ENCODE measurements around the gene LDLRAD3. TPM values are rescaled to one million over a fixed set of nuclear protein-coding genes. Genes with fewer than 3 reads are reported as not detected.

The LDLRAD3 gene
- total and polyA plus RNA-seq, 10 donors = 1.5 to 9.6 (median 8.1) TPM

DNA sequence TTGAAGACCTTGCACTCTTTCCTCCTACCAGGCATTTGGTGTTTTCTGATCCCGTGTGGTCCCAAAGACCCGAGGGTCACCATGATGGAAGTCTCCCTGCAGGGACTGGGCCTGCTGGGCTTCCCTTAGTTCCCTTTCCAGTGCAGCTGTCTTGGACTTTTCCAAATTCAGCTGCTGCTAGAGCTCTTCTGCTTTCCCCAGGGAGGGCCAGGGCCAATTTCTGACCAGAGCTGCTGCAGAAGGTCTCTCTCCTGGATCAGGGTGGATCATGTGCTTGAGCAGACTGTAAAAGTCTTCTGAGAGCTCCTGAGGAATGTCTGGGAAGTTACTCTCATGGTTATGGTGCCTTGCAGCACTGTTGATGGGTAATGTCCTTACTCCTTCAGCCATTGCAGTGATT is 23.2 kb downstream of the LDLRAD3 start:
- no peak overlapping the region for H3K4me3 ChIP-seq
- DNase-seq = no peak
- H3K4me1 ChIP-seq = no peaks in the 10 kb centered on the region
- TF ChIP-seq, protein P1, sequence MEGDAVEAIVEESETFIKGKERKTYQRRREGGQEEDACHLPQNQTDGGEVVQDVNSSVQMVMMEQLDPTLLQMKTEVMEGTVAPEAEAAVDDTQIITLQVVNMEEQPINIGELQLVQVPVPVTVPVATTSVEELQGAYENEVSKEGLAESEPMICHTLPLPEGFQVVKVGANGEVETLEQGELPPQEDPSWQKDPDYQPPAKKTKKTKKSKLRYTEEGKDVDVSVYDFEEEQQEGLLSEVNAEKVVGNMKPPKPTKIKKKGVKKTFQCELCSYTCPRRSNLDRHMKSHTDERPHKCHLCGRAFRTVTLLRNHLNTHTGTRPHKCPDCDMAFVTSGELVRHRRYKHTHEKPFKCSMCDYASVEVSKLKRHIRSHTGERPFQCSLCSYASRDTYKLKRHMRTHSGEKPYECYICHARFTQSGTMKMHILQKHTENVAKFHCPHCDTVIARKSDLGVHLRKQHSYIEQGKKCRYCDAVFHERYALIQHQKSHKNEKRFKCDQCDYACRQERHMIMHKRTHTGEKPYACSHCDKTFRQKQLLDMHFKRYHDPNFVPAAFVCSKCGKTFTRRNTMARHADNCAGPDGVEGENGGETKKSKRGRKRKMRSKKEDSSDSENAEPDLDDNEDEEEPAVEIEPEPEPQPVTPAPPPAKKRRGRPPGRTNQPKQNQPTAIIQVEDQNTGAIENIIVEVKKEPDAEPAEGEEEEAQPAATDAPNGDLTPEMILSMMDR (IDR thresholded peaks at IDR 0.05 in 8 of 11, conservative IDR thresholded peaks at IDR 0.05 in 3 of 11) = no peak
- TF ChIP-seq POLR2A (IDR thresholded peaks at IDR 0.05) (no peak), POLR2AphosphoS5 (IDR thresholded peaks at IDR 0.05) (no peak)
- WGBS, 5 donors = 83 to 92% (median 89%) methylated on average over 2 of the region's 2 CpGs
- H3K27me3 ChIP-seq (replicated peaks in 1 of 7) = no peaks in the 10 kb centered on the region
- H3K27ac ChIP-seq = no peak overlapping the region
- H3K36me3 ChIP-seq = no peaks in the 10 kb centered on the region
- H3K9me3 ChIP-seq = no peaks in the 10 kb centered on the region
- intact Hi-C loops (cut with DNase I; ENCODE audit: low total_unique reads) = no loop called here

- intact Hi-C loops (cut with DNase I; ENCODE audit: low total_unique reads) = no loop called here
- Histone ChIP-seq H3K27ac (no peak overlapping the region), H3K27me3 (replicated peaks in 1 of 7) (no peaks in the 10 kb centered on the region), H3K9me3 (peaks cover 0 to 1% (median 0%) of the 10 kb centered on the region in 8 donors), H3K4me3 (no peak overlapping the region), H3K36me3 (no peaks in the 10 kb centered on the region), H3K4me1 (no peaks in the 10 kb centered on the region)
- no peak for TF ChIP-seq POLR2AphosphoS5 (IDR thresholded peaks at IDR 0.05)
- TF ChIP-seq, protein P1 (IDR thresholded peaks at IDR 0.05 in 8 of 11, conservative IDR thresholded peaks at IDR 0.05 in 3 of 11) = no peak
- no peak for TF ChIP-seq POLR2A (IDR thresholded peaks at IDR 0.05)
- 79 to 96% (median 85%) methylated on average over 10 of the region's 10 CpGs for WGBS, 5 donors
- DNase-seq = no peak
These were observed 24.7 kb downstream of the LDLRAD3 start for GRCh38 chr11:35968386-35969088.

DNA sequence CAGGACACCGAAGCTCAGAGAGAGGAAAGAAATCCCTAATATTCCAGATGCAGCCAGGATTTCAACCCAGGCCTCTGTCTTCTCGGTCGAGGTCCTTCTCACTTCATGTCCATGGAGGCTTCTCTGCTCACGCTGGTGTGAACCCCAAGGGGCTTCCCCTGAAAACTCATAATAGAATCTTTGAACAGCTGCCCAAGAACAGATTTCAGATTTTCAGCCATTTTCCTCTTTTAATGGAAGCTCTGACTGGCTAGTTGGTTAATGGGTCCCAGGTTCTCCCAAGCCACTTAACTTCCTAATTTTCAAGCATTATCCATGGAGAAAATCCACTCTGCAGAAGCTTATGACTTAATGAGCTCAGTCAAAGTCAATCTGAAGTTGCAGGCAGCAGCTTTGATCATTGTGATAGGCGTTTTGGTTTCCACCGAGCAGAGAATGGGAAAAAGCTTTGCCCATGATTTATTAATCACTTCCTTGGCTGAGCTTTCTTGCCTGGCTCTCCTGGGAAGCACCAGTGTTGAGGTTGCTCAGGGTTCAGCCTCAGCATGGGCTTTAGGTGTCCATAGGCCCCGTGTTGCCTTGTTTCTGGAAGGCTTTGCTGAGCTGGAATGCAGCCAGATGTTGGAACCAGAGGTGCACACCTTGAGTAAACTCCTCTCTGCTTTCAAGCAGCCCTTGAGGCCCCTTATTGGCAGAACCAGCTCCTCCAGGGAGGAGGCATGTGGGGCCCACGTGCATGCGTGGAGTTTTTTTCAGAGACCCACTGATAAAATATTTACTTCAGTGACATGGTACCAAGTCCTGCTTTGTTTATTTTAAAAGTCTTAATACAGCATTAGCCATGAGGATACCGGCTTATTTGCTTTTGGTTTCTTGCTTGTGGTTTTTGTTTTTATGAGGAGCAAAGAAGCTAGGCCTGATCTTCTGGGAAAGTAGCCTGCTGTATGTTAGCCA is 25.5 kb downstream of the LDLRAD3 start:
- Histone ChIP-seq H3K4me1 (no peaks in the 10 kb centered on the region), H3K9me3 (peaks cover 0 to 9% (median 5%) of the 10 kb centered on the region in 8 donors), H3K4me3 (no peak overlapping the region), H3K36me3 (no peaks in the 10 kb centered on the region), H3K27me3 (replicated peaks in 1 of 7) (no peaks in the 10 kb centered on the region), H3K27ac (no peak overlapping the region)
- no peak for DNase-seq
- intact Hi-C loops (cut with DNase I; ENCODE audit: low total_unique reads) = loop anchor here (10.0 kb wide), 1 partner anchor 55 kb away; no protein-coding TSS in a partner anchor
- 65 to 78% (median 70%) methylated on average over 10 of the region's 10 CpGs for WGBS, 5 donors
- no peak for TF ChIP-seq POLR2AphosphoS5 (IDR thresholded peaks at IDR 0.05)
- TF ChIP-seq, protein P1 (IDR thresholded peaks at IDR 0.05 in 8 of 11, conservative IDR thresholded peaks at IDR 0.05 in 3 of 11) = no peak
- TF ChIP-seq POLR2A (IDR thresholded peaks at IDR 0.05) = no peak

- Histone ChIP-seq H3K27ac (no peak overlapping the region), H3K36me3 (no peaks in the 10 kb centered on the region), H3K4me1 (no peaks in the 10 kb centered on the region), H3K27me3 (replicated peaks in 1 of 7) (no peaks in the 10 kb centered on the region), H3K4me3 (no peak overlapping the region), H3K9me3 (peaks cover 0 to 16% (median 6%) of the 10 kb centered on the region in 8 donors)
- intact Hi-C loops (cut with DNase I; ENCODE audit: low total_unique reads) = loop anchor here (10.0 kb wide), 1 partner anchor 56 kb away; no protein-coding TSS in a partner anchor
- WGBS, 5 donors = 74 to 85% (median 84%) methylated on average over 3 of the region's 3 CpGs
- TF ChIP-seq POLR2AphosphoS5 (IDR thresholded peaks at IDR 0.05) (no peak), POLR2A (IDR thresholded peaks at IDR 0.05) (no peak)
- TF ChIP-seq, protein P1 (IDR thresholded peaks at IDR 0.05 in 8 of 11, conservative IDR thresholded peaks at IDR 0.05 in 3 of 11) = no peak
- DNase-seq = no peak
These were observed 26.6 kb downstream of the LDLRAD3 start for GRCh38 chr11:35970445-35970844.

All from spleen (tissue), 11 donors.